ENCODE results near the gene TFRC. TPM values are rescaled to one million over a fixed set of nuclear protein-coding genes. Genes with fewer than 3 reads are reported as not detected.
A peak's percentile ranks its signal among the peaks of the same experiment; 100 is the strongest.

Gene TFRC
- total RNA-seq, 1 experiment from 2014 or later, result 143 TPM

DNA sequence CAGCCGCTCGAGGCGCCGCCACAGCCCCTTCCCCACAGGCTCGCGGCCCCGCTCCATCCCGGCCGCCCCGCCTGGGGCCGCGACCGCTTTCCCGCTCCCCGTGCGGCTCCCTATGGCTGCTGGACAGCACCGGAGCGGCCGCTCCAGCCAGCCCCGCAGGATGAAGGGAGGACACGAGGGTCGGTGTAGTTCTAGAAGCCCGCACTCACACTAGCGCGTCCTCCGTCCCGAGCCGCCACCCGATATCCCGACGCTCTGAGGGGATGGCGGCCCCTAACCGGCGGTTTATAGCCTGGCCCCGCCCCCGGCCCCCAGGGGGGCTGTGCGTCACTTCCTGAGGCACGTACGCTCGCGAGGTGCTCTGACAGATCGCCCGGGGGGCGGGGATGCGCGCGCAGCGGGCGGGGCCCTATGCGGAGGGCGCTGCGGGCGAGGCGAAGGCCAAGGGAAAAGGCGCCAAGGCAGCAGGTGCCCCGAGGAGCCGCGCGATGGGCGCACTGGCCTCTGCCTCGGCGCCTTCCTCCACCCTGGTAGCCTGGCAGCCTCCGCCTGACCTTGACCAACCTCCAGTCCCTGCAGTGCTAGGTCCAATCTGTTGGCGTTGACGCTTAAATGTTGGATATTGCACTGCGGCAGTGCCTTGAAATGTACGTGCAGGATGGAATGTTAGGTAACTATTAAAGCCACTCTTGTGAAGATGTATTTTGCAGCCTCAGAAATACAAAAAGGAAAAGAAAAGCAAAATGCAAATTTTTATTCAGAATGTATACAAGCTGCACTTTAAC lies at the start of gene TFRC (continued):
- TF ChIP-seq, protein P1, sequence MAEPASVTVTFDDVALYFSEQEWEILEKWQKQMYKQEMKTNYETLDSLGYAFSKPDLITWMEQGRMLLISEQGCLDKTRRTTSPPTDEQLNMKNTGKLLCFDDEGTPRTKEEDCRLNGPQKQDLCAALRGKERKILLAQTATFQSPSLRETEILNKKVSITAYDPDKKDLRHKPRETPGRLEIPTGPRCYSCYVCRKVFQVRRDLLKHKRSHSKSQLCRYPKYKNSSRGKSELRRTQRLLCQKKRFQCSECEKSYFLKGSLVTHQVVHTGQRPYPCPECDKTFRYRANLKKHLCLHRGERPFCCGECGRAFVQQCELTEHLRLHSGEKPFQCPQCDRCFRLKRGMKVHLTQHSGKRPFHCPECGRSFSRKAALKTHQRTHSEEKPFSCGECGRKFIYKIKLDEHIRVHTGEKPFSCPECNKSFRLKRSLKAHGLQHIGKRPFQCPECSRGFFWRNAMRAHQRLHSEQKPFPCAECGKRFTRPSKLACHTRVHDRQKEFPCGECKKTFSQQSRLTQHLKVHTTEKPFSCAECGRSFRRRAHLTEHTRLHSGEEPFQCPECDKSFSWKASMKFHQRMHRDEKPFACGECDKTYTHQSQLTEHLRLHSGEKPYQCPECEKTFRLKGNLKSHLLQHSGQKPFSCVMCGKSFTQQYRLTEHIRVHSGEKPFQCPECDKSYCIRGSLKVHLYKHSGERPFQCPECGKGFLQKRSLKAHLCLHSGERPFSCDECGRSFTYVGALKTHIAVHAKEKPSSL (CRISPR knock-in tag; conservative IDR thresholded peaks at IDR 0.05), result no peak
- TF ChIP-seq, protein P2, sequence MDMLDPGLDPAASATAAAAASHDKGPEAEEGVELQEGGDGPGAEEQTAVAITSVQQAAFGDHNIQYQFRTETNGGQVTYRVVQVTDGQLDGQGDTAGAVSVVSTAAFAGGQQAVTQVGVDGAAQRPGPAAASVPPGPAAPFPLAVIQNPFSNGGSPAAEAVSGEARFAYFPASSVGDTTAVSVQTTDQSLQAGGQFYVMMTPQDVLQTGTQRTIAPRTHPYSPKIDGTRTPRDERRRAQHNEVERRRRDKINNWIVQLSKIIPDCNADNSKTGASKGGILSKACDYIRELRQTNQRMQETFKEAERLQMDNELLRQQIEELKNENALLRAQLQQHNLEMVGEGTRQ (CRISPR knock-in tag; IDR thresholded peaks at IDR 0.05), result no peak; the same call in 1 of the 2 replicates
- no peak; the same call in 1 of the 2 replicates for TF ChIP-seq ZNF671 (CRISPR knock-in tag; IDR thresholded peaks at IDR 0.05)
- TF ChIP-seq, protein P3, sequence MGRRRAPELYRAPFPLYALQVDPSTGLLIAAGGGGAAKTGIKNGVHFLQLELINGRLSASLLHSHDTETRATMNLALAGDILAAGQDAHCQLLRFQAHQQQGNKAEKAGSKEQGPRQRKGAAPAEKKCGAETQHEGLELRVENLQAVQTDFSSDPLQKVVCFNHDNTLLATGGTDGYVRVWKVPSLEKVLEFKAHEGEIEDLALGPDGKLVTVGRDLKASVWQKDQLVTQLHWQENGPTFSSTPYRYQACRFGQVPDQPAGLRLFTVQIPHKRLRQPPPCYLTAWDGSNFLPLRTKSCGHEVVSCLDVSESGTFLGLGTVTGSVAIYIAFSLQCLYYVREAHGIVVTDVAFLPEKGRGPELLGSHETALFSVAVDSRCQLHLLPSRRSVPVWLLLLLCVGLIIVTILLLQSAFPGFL (CRISPR knock-in tag; IDR thresholded peaks at IDR 0.05; ENCODE audit: borderline replicate concordance), result no peak
- TF ChIP-seq, protein P4, sequence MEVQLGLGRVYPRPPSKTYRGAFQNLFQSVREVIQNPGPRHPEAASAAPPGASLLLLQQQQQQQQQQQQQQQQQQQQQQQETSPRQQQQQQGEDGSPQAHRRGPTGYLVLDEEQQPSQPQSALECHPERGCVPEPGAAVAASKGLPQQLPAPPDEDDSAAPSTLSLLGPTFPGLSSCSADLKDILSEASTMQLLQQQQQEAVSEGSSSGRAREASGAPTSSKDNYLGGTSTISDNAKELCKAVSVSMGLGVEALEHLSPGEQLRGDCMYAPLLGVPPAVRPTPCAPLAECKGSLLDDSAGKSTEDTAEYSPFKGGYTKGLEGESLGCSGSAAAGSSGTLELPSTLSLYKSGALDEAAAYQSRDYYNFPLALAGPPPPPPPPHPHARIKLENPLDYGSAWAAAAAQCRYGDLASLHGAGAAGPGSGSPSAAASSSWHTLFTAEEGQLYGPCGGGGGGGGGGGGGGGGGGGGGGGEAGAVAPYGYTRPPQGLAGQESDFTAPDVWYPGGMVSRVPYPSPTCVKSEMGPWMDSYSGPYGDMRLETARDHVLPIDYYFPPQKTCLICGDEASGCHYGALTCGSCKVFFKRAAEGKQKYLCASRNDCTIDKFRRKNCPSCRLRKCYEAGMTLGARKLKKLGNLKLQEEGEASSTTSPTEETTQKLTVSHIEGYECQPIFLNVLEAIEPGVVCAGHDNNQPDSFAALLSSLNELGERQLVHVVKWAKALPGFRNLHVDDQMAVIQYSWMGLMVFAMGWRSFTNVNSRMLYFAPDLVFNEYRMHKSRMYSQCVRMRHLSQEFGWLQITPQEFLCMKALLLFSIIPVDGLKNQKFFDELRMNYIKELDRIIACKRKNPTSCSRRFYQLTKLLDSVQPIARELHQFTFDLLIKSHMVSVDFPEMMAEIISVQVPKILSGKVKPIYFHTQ (CRISPR knock-in tag; IDR thresholded peaks at IDR 0.05), result no peak
- TF ChIP-seq, protein P5, sequence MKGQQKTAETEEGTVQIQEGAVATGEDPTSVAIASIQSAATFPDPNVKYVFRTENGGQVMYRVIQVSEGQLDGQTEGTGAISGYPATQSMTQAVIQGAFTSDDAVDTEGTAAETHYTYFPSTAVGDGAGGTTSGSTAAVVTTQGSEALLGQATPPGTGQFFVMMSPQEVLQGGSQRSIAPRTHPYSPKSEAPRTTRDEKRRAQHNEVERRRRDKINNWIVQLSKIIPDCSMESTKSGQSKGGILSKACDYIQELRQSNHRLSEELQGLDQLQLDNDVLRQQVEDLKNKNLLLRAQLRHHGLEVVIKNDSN (CRISPR knock-in tag; IDR thresholded peaks at IDR 0.05), result no peak
- TF ChIP-seq, protein P6, sequence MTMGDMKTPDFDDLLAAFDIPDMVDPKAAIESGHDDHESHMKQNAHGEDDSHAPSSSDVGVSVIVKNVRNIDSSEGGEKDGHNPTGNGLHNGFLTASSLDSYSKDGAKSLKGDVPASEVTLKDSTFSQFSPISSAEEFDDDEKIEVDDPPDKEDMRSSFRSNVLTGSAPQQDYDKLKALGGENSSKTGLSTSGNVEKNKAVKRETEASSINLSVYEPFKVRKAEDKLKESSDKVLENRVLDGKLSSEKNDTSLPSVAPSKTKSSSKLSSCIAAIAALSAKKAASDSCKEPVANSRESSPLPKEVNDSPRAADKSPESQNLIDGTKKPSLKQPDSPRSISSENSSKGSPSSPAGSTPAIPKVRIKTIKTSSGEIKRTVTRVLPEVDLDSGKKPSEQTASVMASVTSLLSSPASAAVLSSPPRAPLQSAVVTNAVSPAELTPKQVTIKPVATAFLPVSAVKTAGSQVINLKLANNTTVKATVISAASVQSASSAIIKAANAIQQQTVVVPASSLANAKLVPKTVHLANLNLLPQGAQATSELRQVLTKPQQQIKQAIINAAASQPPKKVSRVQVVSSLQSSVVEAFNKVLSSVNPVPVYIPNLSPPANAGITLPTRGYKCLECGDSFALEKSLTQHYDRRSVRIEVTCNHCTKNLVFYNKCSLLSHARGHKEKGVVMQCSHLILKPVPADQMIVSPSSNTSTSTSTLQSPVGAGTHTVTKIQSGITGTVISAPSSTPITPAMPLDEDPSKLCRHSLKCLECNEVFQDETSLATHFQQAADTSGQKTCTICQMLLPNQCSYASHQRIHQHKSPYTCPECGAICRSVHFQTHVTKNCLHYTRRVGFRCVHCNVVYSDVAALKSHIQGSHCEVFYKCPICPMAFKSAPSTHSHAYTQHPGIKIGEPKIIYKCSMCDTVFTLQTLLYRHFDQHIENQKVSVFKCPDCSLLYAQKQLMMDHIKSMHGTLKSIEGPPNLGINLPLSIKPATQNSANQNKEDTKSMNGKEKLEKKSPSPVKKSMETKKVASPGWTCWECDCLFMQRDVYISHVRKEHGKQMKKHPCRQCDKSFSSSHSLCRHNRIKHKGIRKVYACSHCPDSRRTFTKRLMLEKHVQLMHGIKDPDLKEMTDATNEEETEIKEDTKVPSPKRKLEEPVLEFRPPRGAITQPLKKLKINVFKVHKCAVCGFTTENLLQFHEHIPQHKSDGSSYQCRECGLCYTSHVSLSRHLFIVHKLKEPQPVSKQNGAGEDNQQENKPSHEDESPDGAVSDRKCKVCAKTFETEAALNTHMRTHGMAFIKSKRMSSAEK (CRISPR knock-in tag; IDR thresholded peaks at IDR 0.05; ENCODE audit: borderline replicate concordance), result 0 out of 2 replicates have a peak, but pooled peaks have one; percentile 32
- no peak for TF ChIP-seq ELF4 (CRISPR knock-in tag; IDR thresholded peaks at IDR 0.05; ENCODE audit: low read depth)
- TF ChIP-seq SMAD4 (CRISPR knock-in tag; IDR thresholded peaks at IDR 0.05), result no peak
- TF ChIP-seq, protein P7, sequence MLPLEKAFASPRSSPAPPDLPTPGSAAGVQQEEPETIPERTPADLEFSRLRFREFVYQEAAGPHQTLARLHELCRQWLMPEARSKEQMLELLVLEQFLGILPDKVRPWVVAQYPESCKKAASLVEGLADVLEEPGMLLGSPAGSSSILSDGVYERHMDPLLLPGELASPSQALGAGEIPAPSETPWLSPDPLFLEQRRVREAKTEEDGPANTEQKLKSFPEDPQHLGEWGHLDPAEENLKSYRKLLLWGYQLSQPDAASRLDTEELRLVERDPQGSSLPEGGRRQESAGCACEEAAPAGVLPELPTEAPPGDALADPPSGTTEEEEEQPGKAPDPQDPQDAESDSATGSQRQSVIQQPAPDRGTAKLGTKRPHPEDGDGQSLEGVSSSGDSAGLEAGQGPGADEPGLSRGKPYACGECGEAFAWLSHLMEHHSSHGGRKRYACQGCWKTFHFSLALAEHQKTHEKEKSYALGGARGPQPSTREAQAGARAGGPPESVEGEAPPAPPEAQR (CRISPR knock-in tag; IDR thresholded peaks at IDR 0.05), result no peak
- TF ChIP-seq SOX15 (CRISPR knock-in tag; IDR thresholded peaks at IDR 0.05), result no peak
- TF ChIP-seq RORB (CRISPR knock-in tag; IDR thresholded peaks at IDR 0.05), result no peak
- no peak for TF ChIP-seq MXD4 (CRISPR knock-in tag; IDR thresholded peaks at IDR 0.05; ENCODE audit: borderline replicate concordance)
- TF ChIP-seq TP53 (CRISPR knock-in tag; IDR thresholded peaks at IDR 0.05), result peak; percentile 79; the same call in 1 of the 2 replicates
- no peak for TF ChIP-seq NR2C2 (CRISPR knock-in tag; IDR thresholded peaks at IDR 0.05)
- no peak for TF ChIP-seq ZNF219 (CRISPR knock-in tag; IDR thresholded peaks at IDR 0.05; ENCODE audit: borderline replicate concordance)
- TF ChIP-seq, protein P8, sequence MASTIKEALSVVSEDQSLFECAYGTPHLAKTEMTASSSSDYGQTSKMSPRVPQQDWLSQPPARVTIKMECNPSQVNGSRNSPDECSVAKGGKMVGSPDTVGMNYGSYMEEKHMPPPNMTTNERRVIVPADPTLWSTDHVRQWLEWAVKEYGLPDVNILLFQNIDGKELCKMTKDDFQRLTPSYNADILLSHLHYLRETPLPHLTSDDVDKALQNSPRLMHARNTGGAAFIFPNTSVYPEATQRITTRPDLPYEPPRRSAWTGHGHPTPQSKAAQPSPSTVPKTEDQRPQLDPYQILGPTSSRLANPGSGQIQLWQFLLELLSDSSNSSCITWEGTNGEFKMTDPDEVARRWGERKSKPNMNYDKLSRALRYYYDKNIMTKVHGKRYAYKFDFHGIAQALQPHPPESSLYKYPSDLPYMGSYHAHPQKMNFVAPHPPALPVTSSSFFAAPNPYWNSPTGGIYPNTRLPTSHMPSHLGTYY (CRISPR knock-in tag; IDR thresholded peaks at IDR 0.05), result peak; percentile 56; the same call in 1 of the 2 replicates
- TF ChIP-seq CREB1 (CRISPR knock-in tag; IDR thresholded peaks at IDR 0.05), result peak; percentile 74
- no peak for TF ChIP-seq GRHL2 (CRISPR knock-in tag; IDR thresholded peaks at IDR 0.05; ENCODE audit: insufficient replicate concordance, severe bottlenecking)
- TF ChIP-seq GABPB1 (CRISPR knock-in tag; IDR thresholded peaks at IDR 0.05), result peak; percentile 78
- peak; percentile 70; the same call in 1 of the 2 replicates for TF ChIP-seq TEAD1 (CRISPR knock-in tag; IDR thresholded peaks at IDR 0.05)
- TF ChIP-seq NFYB (CRISPR knock-in tag; conservative IDR thresholded peaks at IDR 0.05; ENCODE audit: low read depth), result no peak
- no peak for TF ChIP-seq RELA (CRISPR knock-in tag; IDR thresholded peaks at IDR 0.05; ENCODE audit: borderline replicate concordance)

Data from WTC11 (cell line).